Mesenteric fat pad (tissue), 1 donor: ENCODE data around the gene NKAIN4. TPM values are rescaled to one million over a fixed set of nuclear protein-coding genes. Genes with fewer than 3 reads are reported as not detected.

Experiments
- DNase-seq: peaks from one replicate; pipeline ENCODE4 v3.0.0-alpha.2; 2020; ENCODE audit warnings: low spot score
- total RNA-seq: library from RNA; stranded (reverse); fragmentation: NEBNext Ultra II Directional; extraction: Animal tissue kit (Norgen Biotek cat#: 25700); gene quantifications from one replicate; pipeline ENCODE4 v1.2.1, GENCODE V29; 2021
- donor health status: DM: yes; HTN: yes; CAD: no.

The NKAIN4 gene
- total RNA-seq, 1 donor from 2014 or later: not detected

DNA sequence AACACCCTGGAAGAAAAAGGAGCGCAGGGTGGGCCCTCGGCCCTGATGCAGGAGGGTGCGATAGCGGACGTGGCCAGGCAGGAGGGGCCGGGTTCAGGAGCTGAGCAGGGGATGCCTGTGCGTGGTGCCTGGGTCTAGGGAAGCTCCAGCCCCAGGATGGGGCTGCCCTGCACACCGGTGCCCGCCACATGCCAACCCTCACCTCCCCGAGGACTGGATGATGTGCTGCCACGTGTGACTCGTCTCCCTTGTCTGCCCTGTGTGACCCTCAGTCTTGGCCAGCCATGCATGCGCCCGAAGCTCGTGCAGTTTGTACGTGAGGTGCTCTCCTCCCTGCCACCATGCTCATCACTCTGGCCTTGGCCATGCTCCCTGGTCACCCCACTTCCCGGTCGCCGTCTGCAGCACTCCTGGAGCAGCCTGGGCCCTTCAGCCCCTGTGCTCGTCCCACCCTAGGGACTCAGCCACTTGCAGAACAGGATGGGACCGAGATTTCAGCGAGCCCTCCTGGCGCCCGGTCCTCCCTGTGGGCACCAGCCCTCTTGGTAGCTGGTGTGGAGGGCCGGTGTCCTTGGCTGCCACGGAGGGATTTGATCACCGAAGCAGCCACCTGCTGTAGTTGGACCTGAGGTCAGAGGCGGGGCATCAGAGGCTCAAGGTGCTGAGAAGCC, 34.5 kb upstream of the NKAIN4 start:
- DNase-seq: no peak

- DNase-seq: no peak
These were observed 33.7 kb upstream of the NKAIN4 start for GRCh38 chr20:63287697-63288580.

DNA sequence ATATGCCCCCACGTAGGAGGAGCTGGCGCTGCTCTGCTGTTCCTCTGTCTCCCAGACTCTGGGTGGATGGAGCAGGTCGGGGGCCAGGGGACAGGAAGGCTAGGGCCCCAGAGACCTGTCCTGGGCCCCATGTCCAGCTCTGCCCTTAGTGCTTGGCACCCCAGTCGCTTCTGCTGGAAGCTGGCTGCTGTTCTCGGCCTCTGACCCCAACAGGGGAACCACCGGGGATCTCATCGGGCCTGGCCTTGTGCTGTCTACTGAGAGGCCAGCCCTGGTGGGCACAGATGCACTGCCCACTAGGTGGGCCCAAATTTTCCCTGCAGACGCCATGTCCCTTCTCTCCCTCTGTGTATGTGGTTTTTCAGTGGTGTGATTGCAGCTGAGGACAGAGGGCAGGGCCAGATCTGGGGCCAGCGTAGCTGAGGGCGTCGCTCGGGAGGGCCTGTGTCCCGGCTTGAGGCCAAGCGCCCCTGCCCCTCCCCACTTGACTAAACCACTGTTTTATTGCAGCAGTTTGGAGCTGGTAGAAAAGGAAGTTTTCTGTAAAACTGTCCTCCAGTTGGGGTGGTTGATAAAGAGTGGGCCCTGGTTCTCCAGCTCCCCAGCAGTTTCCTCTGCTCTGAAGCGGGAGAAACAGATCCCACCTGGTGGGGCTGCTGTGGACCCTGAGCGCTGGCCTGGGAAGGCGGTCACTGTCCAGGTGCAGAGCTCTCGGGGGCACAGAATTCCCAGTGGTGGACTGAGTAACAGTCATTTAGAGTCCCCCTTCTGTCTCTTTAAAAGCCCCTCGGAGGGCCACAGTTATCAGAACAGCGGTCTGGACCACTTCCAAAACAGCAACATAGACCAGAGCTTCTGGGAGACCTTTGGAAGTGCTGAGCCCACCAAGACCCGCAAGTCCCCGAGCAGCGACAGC, 32.8 kb upstream of the NKAIN4 start:
- no peak for DNase-seq

GRCh38 chr20:63285636-63286615, 31.7 kb upstream of the NKAIN4 start:
- DNase-seq: no peak

DNA sequence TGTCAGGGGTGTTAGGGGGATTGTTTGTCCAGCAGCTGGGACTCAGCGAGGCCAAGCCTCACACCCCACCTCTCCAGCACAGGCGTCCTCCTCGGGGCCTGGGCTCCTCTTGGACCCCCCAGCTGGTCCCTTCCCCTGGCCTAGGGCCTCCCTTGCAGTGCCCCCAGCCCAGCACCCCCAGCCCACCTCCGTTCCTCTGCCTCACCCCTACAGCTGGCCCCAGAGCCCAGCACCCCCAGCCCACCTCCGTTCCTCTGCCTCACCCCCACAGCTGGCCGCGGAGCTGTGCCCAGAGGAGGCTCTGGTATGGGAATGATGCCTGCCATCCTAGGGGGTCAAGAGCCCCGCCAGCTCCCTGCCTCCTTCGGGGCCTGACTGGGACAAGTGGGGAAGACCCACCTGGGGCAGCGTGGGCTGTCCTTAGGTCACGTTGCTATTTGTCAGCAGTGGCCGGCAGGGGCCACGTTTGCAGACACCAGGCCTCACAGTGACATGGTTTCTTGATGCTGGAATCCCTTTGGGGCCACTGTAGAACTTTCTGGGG, 30.8 kb upstream of the NKAIN4 start:
- DNase-seq: no peak

GRCh38 chr20:63284544-63284949, 30.3 kb upstream of the NKAIN4 start:
- no peak for DNase-seq

DNA sequence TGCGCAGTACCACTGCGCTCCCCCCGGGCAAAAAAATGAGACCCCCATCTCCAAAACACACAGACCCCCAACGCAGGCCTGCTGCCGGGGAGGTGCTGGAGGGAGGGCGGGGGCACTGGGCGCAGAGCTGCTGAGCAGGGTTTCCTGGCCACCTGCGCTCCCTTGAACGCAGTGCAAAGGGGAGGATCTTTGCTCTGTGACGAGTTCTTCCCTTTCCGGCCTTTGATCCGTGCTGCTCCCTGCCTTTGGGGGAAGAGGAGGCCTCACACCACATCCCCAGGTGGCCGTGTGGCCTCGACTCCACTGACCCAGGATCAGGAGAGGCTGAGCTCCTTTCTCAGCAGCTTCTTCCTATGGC, 29.8 kb upstream of the NKAIN4 start:
- no peak for DNase-seq

GRCh38 chr20:63283397-63284082, 29.3 kb upstream of the NKAIN4 start:
- DNase-seq: no peak

GRCh38 chr20:63282946-63283345, 28.7 kb upstream of the NKAIN4 start:
- DNase-seq: no peak

- no peak for DNase-seq
These were observed 27.7 kb upstream of the NKAIN4 start for GRCh38 chr20:63281742-63282665.

GRCh38 chr20:63280929-63281545, 26.8 kb upstream of the NKAIN4 start:
- DNase-seq: no peak

GRCh38 chr20:63280371-63280770, 26.1 kb upstream of the NKAIN4 start:
- no peak for DNase-seq

- DNase-seq: no peak
These were observed 25.7 kb upstream of the NKAIN4 start for GRCh38 chr20:63279931-63280330.

GRCh38 chr20:63278661-63279060, 24.4 kb upstream of the NKAIN4 start:
- DNase-seq: no peak

- DNase-seq: no peak
These were observed 23.4 kb upstream of the NKAIN4 start for GRCh38 chr20:63277466-63278272.

DNA sequence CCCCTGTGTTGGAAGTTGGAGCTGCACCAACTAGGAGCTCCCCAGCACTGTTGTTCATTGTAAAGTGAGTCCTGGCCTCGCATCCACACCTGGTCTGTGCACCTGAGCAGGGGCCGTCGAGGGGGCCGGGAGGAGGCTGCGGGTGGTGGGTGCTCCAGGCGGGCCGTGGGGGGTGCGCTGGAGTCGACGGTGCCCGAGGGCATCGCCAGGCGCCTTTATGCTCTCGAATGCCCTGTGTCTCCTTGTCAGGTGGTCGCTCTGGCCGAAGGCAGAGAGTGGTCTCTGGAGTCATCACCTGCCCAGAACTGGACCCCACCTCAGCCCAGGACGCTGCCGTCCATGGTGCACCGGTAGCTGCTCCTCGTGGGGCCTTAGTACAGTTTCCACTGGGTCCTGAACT, 22.7 kb upstream of the NKAIN4 start:
- no peak for DNase-seq

GRCh38 chr20:63275825-63276224, 21.6 kb upstream of the NKAIN4 start:
- DNase-seq: no peak
